ENCODE measurements around the gene CELF2. TPM values are rescaled to one million over a fixed set of nuclear protein-coding genes. Genes with fewer than 3 reads are reported as not detected.

CELF2 gene
- total and polyA plus RNA-seq, 2 donors from 2014 or later = 1.7 to 39.2 TPM

- peaks cover 5% of the 10 kb centered on the region for H3K27me3 ChIP-seq (ENCODE audit: control insufficient read depth, insufficient read depth, low read length)
- H3K27ac ChIP-seq (ENCODE audit: low read depth in 2 of 2, low read length in 2 of 2) = no peak overlapping the region
- TF ChIP-seq CTCF (IDR thresholded peaks at IDR 0.05; ENCODE audit: borderline replicate concordance, extremely low read depth, insufficient read depth) = peak; percentile 88
- no peaks in the 10 kb centered on the region for H3K4me1 ChIP-seq (ENCODE audit: control insufficient read depth in 2 of 3, insufficient read depth in 2 of 3, low read depth in 1 of 3, low read length in 3 of 3)
- H3K36me3 ChIP-seq (ENCODE audit: control insufficient read depth in 2 of 3, insufficient read depth in 3 of 3, low read length in 3 of 3) = no peaks in the 10 kb centered on the region
- H3K4me3 ChIP-seq (ENCODE audit: low read length in 3 of 3) = no peak overlapping the region
- H3K9me3 ChIP-seq (ENCODE audit: control insufficient read depth in 2 of 3, insufficient read depth in 1 of 3, low read length in 3 of 3) = no peaks in the 10 kb centered on the region
- no peak overlapping the region for H3K9ac ChIP-seq (ENCODE audit: low read length in 3 of 3)
- intact Hi-C loops (cut with DNase I) = no loop called here
- DNase-seq (peak; percentile 87 to 93 (median 92)), FAIRE-seq (no peak)
Measured at GRCh38 chr10:11270135-11270857, 252.6 kb downstream of the CELF2 start.

- Histone ChIP-seq H3K9ac (ENCODE audit: low read length in 3 of 3) (no peak overlapping the region), H3K27ac (ENCODE audit: low read depth in 2 of 2, low read length in 2 of 2) (no peak overlapping the region), H3K36me3 (ENCODE audit: control insufficient read depth in 2 of 3, insufficient read depth in 3 of 3, low read length in 3 of 3) (no peaks in the 10 kb centered on the region), H3K9me3 (ENCODE audit: control insufficient read depth in 2 of 3, insufficient read depth in 1 of 3, low read length in 3 of 3) (no peaks in the 10 kb centered on the region), H3K4me1 (ENCODE audit: control insufficient read depth in 2 of 3, insufficient read depth in 2 of 3, low read depth in 1 of 3, low read length in 3 of 3) (no peaks in the 10 kb centered on the region), H3K27me3 (ENCODE audit: control insufficient read depth, insufficient read depth, low read length) (peaks cover 5% of the 10 kb centered on the region), H3K4me3 (ENCODE audit: low read length in 3 of 3) (no peak overlapping the region)
- FAIRE-seq = no peak
- no peak for TF ChIP-seq CTCF (IDR thresholded peaks at IDR 0.05; ENCODE audit: borderline replicate concordance, extremely low read depth, insufficient read depth)
- intact Hi-C loops (cut with DNase I) = no loop called here
- no peak for DNase-seq
Measured at GRCh38 chr10:11270858-11271179, 253.1 kb downstream of the CELF2 start.

- Histone ChIP-seq H3K9me3 (ENCODE audit: control insufficient read depth in 2 of 3, insufficient read depth in 1 of 3, low read length in 3 of 3) (no peaks in the 10 kb centered on the region), H3K4me3 (ENCODE audit: low read length in 3 of 3) (no peak overlapping the region), H3K27me3 (ENCODE audit: control insufficient read depth, insufficient read depth, low read length) (peaks cover 5% of the 10 kb centered on the region), H3K36me3 (ENCODE audit: control insufficient read depth in 2 of 3, insufficient read depth in 3 of 3, low read length in 3 of 3) (no peaks in the 10 kb centered on the region), H3K9ac (ENCODE audit: low read length in 3 of 3) (no peak overlapping the region), H3K27ac (ENCODE audit: low read depth in 2 of 2, low read length in 2 of 2) (no peak overlapping the region), H3K4me1 (ENCODE audit: control insufficient read depth in 2 of 3, insufficient read depth in 2 of 3, low read depth in 1 of 3, low read length in 3 of 3) (no peaks in the 10 kb centered on the region)
- intact Hi-C loops (cut with DNase I) = no loop called here
- no peak for TF ChIP-seq CTCF (IDR thresholded peaks at IDR 0.05; ENCODE audit: borderline replicate concordance, extremely low read depth, insufficient read depth)
- peak in 2 of 5 donors; percentile 43 to 70 for DNase-seq
- FAIRE-seq = no peak
Measured at GRCh38 chr10:11272915-11273389, 255.3 kb downstream of the CELF2 start.

Data from kidney (tissue), 14 donors.